H9 (cell line): ENCODE data around the gene TNIP1. TPM values are rescaled to one million over a fixed set of nuclear protein-coding genes. Genes with fewer than 3 reads are reported as not detected.

Experiments
- DNase-seq: peaks from one replicate; pipeline ENCODE4 v3.0.0-alpha.2; 2017
- H2AFZ ChIP-seq: one replicate; pipeline ENCODE4 v1.6.1; 2013; ENCODE audit warnings: mild to moderate bottlenecking, low read length, control low read depth, moderate library complexity
- H2AK5ac ChIP-seq: 2 replicates; pipeline ENCODE4 v1.6.1; 2013; ENCODE audit warnings: low read length, control low read depth, mixed read lengths; ENCODE audit not compliant: insufficient read length
- H2BK120ac ChIP-seq: one replicate; pipeline ENCODE4 v1.6.1; 2013; ENCODE audit warnings: low read depth, mild to moderate bottlenecking, low read length, control low read depth, inconsistent platforms; ENCODE audit not compliant: poor library complexity, severe bottlenecking
- H2BK12ac ChIP-seq: 2 replicates; pipeline ENCODE4 v1.6.1; 2013; ENCODE audit warnings: low read length, control low read depth, mixed read lengths, low read depth; ENCODE audit not compliant: insufficient read length
- H2BK15ac ChIP-seq: 2 replicates; pipeline ENCODE4 v1.6.1; 2013; ENCODE audit warnings: low read depth, low read length, control low read depth
- H2BK20ac ChIP-seq: one replicate; pipeline ENCODE4 v1.6.1; 2013; ENCODE audit warnings: low read depth, mild to moderate bottlenecking, low read length, control low read depth, inconsistent platforms; ENCODE audit not compliant: poor library complexity, severe bottlenecking
- H2BK5ac ChIP-seq: 2 replicates; pipeline ENCODE4 v1.6.1; 2013; ENCODE audit warnings: low read length, control low read depth, mixed read lengths; ENCODE audit not compliant: insufficient read length
- H3K14ac ChIP-seq: 2 replicates; pipeline ENCODE4 v1.6.1; 2013; ENCODE audit warnings: low read length, control low read depth; ENCODE audit not compliant: insufficient read depth
- H3K18ac ChIP-seq: 2 replicates; pipeline ENCODE4 v1.6.1; 2013; ENCODE audit warnings: low read depth, mild to moderate bottlenecking, mixed read lengths, low read length, control low read depth; ENCODE audit not compliant: insufficient read length
- H3K23ac ChIP-seq: 2 replicates; pipeline ENCODE4 v1.6.1; 2013; ENCODE audit warnings: low read length, control low read depth, mixed read lengths, low read depth; ENCODE audit not compliant: insufficient read length
- H3K23me2 ChIP-seq: 2 replicates; pipeline ENCODE4 v1.6.1; 2013; ENCODE audit warnings: low read depth, mild to moderate bottlenecking, mixed read lengths, low read length, control low read depth; ENCODE audit not compliant: insufficient read length, poor library complexity, severe bottlenecking
- H3K27ac ChIP-seq: 2 replicates; pipeline ENCODE4 v1.5.1; 2013; ENCODE audit warnings: low read length, control low read depth, mixed read lengths, low read depth; ENCODE audit not compliant: insufficient read length
- H3K27me3 ChIP-seq: 2 replicates; pipeline ENCODE4 v1.6.1; 2013; ENCODE audit warnings: low read length, control low read depth, inconsistent platforms; ENCODE audit not compliant: insufficient read depth
- H3K4ac ChIP-seq: 2 replicates; pipeline ENCODE4 v1.6.1; 2013; ENCODE audit warnings: low read depth, mild to moderate bottlenecking, control low read depth, inconsistent platforms, low read length, moderate library complexity
- H3K4me1 ChIP-seq: 2 replicates; pipeline ENCODE4 v1.6.1; 2013; ENCODE audit warnings: low read length, control low read depth, inconsistent platforms; ENCODE audit not compliant: insufficient read depth
- H3K4me2 ChIP-seq: 2 replicates; pipeline ENCODE4 v1.6.1; 2013; ENCODE audit warnings: low read length, control low read depth, mixed read lengths; ENCODE audit not compliant: insufficient read length, insufficient read depth
- H3K56ac ChIP-seq: 2 replicates; pipeline ENCODE4 v1.6.1; 2013; ENCODE audit warnings: low read depth, mild to moderate bottlenecking, mixed read lengths, low read length, control low read depth; ENCODE audit not compliant: insufficient read length
- H3K79me1 ChIP-seq: 2 replicates; pipeline ENCODE4 v1.6.1; 2013; ENCODE audit warnings: low read depth, mild to moderate bottlenecking, moderate library complexity, low read length, control low read depth, inconsistent platforms; ENCODE audit not compliant: insufficient read depth, poor library complexity, severe bottlenecking
- H3K79me2 ChIP-seq: 2 replicates; pipeline ENCODE4 v1.6.1; 2013; ENCODE audit warnings: low read length, control low read depth, inconsistent platforms; ENCODE audit not compliant: insufficient read depth
- H3K9ac ChIP-seq: 2 replicates; pipeline ENCODE4 v1.6.1; 2013; ENCODE audit warnings: low read length, control low read depth, mixed read lengths; ENCODE audit not compliant: insufficient read length; ENCODE audit errors: extremely low read depth
- H3K9me3 ChIP-seq: one replicate; pipeline ENCODE4 v1.6.1; 2013; ENCODE audit warnings: low read depth, low read length, inconsistent platforms; ENCODE audit not compliant: control insufficient read depth
- H3T11ph ChIP-seq: one replicate; pipeline ENCODE4 v1.6.1; 2013; ENCODE audit warnings: mild to moderate bottlenecking, low read length, control low read depth, inconsistent platforms
- H4K20me1 ChIP-seq: one replicate; pipeline ENCODE4 v1.6.1; 2013; ENCODE audit not compliant: control insufficient read depth, insufficient read length, insufficient read depth
- H4K5ac ChIP-seq: 2 replicates; pipeline ENCODE4 v1.6.1; 2013; ENCODE audit warnings: low read depth, mild to moderate bottlenecking, mixed read lengths, low read length, control low read depth; ENCODE audit not compliant: insufficient read length
- H4K8ac ChIP-seq: replicated peaks from 2 replicates; pipeline ENCODE4 v1.6.1; 2013; ENCODE audit warnings: low read length, control low read depth, mixed read lengths, low read depth; ENCODE audit not compliant: insufficient read length
- H4K91ac ChIP-seq: 2 replicates; pipeline ENCODE4 v1.6.1; 2013; ENCODE audit warnings: low read depth, mild to moderate bottlenecking, moderate library complexity, mixed read lengths, low read length, control low read depth; ENCODE audit not compliant: insufficient read length
- H3K27ac Mint-ChIP-seq, 3 experiments: 2 replicates in 2 of 3; 3 replicates in 1 of 3; pipeline ENCODE4 v1.8.0; 2020 to 2021; ENCODE audit warnings: mixed read lengths in 3 of 3, mild to moderate bottlenecking in 1 of 3, moderate library complexity in 1 of 3
- H3K27me3 Mint-ChIP-seq: 2 replicates; pipeline ENCODE4 v1.8.0; 2021; ENCODE audit warnings: low read depth, mild to moderate bottlenecking, moderate library complexity, mixed read lengths
- H3K36me3 Mint-ChIP-seq, 3 experiments: 2 replicates in 2 of 3; 3 replicates in 1 of 3; pipeline ENCODE4 v1.8.0; 2020 to 2021; ENCODE audit warnings: low read depth in 3 of 3, mixed read lengths in 3 of 3; ENCODE audit not compliant: insufficient read depth in 1 of 3
- H3K4me1 Mint-ChIP-seq, 2 experiments: 2 replicates each; pipeline ENCODE4 v1.8.0; 2020; ENCODE audit warnings: mixed read lengths in 2 of 2
- H3K4me3 Mint-ChIP-seq, 2 experiments: 2 replicates in 1 of 2; 3 replicates in 1 of 2; pipeline ENCODE4 v1.8.0; 2020 to 2021; ENCODE audit warnings: mild to moderate bottlenecking in 2 of 2, mixed read lengths in 2 of 2, moderate library complexity in 1 of 2
- H3K9me3 Mint-ChIP-seq, 2 experiments: 2 replicates in 1 of 2; 3 replicates in 1 of 2; pipeline ENCODE4 v1.8.0; 2020; ENCODE audit warnings: mild to moderate bottlenecking in 2 of 2, mixed read lengths in 2 of 2, moderate library complexity in 1 of 2
- WGBS: extraction: QIAGEN DNeasy Blood & Tissue Kit; methylation state at CpG from one replicate; pipeline ENCODE4 v1.1.7; 2013; ENCODE audit warnings: missing lambda C conversion rate, low lambda C conversion rate, mixed read lengths; ENCODE audit not compliant: insufficient read length; ENCODE audit errors: extremely low coverage; 5-methylcytosine and 5-hydroxymethylcytosine counted together
- total RNA-seq: library from RNA; stranded (reverse); gene quantifications from 2 replicates; pipeline ENCODE4 v1.2.1, GENCODE V29; 2021
- TF ChIP-seq, protein P1 (sequence below): fragments of 200-600 bp; sonication (generic); conservative IDR thresholded peaks from 3 replicates; pipeline ENCODE4 v1.8.0; 2021; ENCODE audit warnings: antibody characterized with exemption, mild to moderate bottlenecking

The TNIP1 gene
- total RNA-seq, 1 experiment from 2014 or later: 40.8 TPM

DNA sequence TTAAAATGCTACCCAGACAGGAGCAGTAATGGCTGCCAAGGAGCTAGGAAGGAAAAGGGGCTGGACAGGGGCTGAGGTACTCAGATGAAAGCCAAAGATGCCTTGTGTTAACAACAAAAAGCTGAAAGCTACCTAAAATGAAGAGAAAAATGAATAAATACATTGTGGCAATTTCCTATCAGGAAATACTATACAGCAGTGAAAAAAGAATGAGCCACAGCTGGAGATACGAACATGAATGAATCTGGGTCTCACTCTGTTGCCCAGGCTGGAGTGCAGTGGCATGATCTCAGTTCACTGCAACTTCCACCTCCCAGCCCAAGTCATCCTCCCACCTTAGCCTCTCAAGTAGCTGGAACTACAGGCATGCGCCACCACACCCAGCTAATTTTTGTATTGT lies 6.3 kb downstream of the TNIP1 start:
- no peak overlapping the region for H2AK5ac ChIP-seq
- no peaks in the 10 kb centered on the region for H3K23me2 ChIP-seq
- DNase-seq: no peak
- H3K27ac ChIP-seq: no peak overlapping the region
- Mint-ChIP-seq H3K36me3 (no peaks in the 10 kb centered on the region; a peak in 2 of 7 replicates), H3K9me3 (no peaks in the 10 kb centered on the region), H3K4me3 (no peak overlapping the region), H3K27me3 (no peaks in the 10 kb centered on the region), H3K4me1 (peaks cover 0 to 5% of the 10 kb centered on the region in 2 experiments; a peak in 1 of 4 replicates), H3K27ac (no peak overlapping the region)
- no CpG with 5 or more reads among the region's 2 CpGs for WGBS
- no peak overlapping the region for H2BK120ac ChIP-seq
- no peak overlapping the region for H3K14ac ChIP-seq
- no peak overlapping the region for H2BK5ac ChIP-seq
- no peaks in the 10 kb centered on the region for H3K4me1 ChIP-seq
- H4K20me1 ChIP-seq: no peaks in the 10 kb centered on the region
- no peak overlapping the region for H4K5ac ChIP-seq
- H2BK20ac ChIP-seq: no peak overlapping the region
- H3T11ph ChIP-seq: no peak overlapping the region
- TF ChIP-seq, protein P1, sequence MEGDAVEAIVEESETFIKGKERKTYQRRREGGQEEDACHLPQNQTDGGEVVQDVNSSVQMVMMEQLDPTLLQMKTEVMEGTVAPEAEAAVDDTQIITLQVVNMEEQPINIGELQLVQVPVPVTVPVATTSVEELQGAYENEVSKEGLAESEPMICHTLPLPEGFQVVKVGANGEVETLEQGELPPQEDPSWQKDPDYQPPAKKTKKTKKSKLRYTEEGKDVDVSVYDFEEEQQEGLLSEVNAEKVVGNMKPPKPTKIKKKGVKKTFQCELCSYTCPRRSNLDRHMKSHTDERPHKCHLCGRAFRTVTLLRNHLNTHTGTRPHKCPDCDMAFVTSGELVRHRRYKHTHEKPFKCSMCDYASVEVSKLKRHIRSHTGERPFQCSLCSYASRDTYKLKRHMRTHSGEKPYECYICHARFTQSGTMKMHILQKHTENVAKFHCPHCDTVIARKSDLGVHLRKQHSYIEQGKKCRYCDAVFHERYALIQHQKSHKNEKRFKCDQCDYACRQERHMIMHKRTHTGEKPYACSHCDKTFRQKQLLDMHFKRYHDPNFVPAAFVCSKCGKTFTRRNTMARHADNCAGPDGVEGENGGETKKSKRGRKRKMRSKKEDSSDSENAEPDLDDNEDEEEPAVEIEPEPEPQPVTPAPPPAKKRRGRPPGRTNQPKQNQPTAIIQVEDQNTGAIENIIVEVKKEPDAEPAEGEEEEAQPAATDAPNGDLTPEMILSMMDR: no peak
- H3K4me2 ChIP-seq: no peak overlapping the region
- no peak overlapping the region for H3K23ac ChIP-seq
- H3K79me2 ChIP-seq: peaks cover 2% of the 10 kb centered on the region; the same call in 1 of the 2 replicates
- no peak overlapping the region for H3K56ac ChIP-seq
- H2AFZ ChIP-seq: no peak overlapping the region
- peaks cover 2% of the 10 kb centered on the region for H3K79me1 ChIP-seq
- no peak overlapping the region for H4K8ac ChIP-seq
- H2BK15ac ChIP-seq: no peak overlapping the region
- H3K27me3 ChIP-seq: no peaks in the 10 kb centered on the region
- H3K18ac ChIP-seq: no peak overlapping the region
- no peak overlapping the region for H3K9ac ChIP-seq
- no peaks in the 10 kb centered on the region for H3K9me3 ChIP-seq
- no peak overlapping the region for H4K91ac ChIP-seq
- no peak overlapping the region for H3K4ac ChIP-seq
- H2BK12ac ChIP-seq: no peak overlapping the region
